Glutamatergic neuron (in vitro differentiated cells): ENCODE results near the gene ALOX5AP. TPM values are rescaled to one million over a fixed set of nuclear protein-coding genes. Genes with fewer than 3 reads are reported as not detected.
"Not testable (repeated sequence)": the region's sequence is repeated elsewhere in the genome, so short reads cannot be mapped to it uniquely, and the experiment has no call there.

ENCODE experiments used
- DNase-seq: peaks from one replicate; pipeline ENCODE4 v3.0.0; 2022
- H3K27ac Mint-ChIP-seq: one replicate; pipeline ENCODE4 v1.8.0; 2020; ENCODE audit warnings: mild to moderate bottlenecking, mixed read lengths, inconsistent platforms; ENCODE audit not compliant: unreplicated experiment
- H3K27me3 Mint-ChIP-seq: one replicate; pipeline ENCODE4 v1.8.0; 2020; ENCODE audit warnings: mild to moderate bottlenecking, moderate library complexity, mixed read lengths, inconsistent platforms; ENCODE audit not compliant: unreplicated experiment
- H3K36me3 Mint-ChIP-seq: one replicate; pipeline ENCODE4 v1.8.0; 2020; ENCODE audit warnings: mild to moderate bottlenecking, mixed read lengths, inconsistent platforms; ENCODE audit not compliant: unreplicated experiment
- H3K4me1 Mint-ChIP-seq: one replicate; pipeline ENCODE4 v1.8.0; 2020; ENCODE audit warnings: mild to moderate bottlenecking, low read depth, mixed read lengths, inconsistent platforms; ENCODE audit not compliant: unreplicated experiment
- H3K4me3 Mint-ChIP-seq: one replicate; pipeline ENCODE4 v1.8.0; 2020; ENCODE audit warnings: mild to moderate bottlenecking, mixed read lengths, inconsistent platforms; ENCODE audit not compliant: unreplicated experiment
- H3K9me3 Mint-ChIP-seq: one replicate; pipeline ENCODE4 v1.8.0; 2020; ENCODE audit warnings: mild to moderate bottlenecking, moderate library complexity, mixed read lengths, inconsistent platforms; ENCODE audit not compliant: unreplicated experiment
- total RNA-seq: library from RNA; stranded (reverse); fragmentation: NEBNext Ultra II Directional; extraction: Animal tissue kit (Norgen Biotek cat#: 25700); gene quantifications from one replicate; pipeline ENCODE4 v1.2.1, GENCODE V29; 2021; ENCODE audit not compliant: unreplicated experiment
- TF ChIP-seq, protein P1 (sequence below): fragments of 200-600 bp; sonication (generic); IDR thresholded peaks from one replicate; pipeline ENCODE4 v1.5.0; 2021; ENCODE audit not compliant: partially characterized antibody, unreplicated experiment

The ALOX5AP gene
- total RNA-seq, 1 donor from 2014 or later: 0.81 TPM

DNA sequence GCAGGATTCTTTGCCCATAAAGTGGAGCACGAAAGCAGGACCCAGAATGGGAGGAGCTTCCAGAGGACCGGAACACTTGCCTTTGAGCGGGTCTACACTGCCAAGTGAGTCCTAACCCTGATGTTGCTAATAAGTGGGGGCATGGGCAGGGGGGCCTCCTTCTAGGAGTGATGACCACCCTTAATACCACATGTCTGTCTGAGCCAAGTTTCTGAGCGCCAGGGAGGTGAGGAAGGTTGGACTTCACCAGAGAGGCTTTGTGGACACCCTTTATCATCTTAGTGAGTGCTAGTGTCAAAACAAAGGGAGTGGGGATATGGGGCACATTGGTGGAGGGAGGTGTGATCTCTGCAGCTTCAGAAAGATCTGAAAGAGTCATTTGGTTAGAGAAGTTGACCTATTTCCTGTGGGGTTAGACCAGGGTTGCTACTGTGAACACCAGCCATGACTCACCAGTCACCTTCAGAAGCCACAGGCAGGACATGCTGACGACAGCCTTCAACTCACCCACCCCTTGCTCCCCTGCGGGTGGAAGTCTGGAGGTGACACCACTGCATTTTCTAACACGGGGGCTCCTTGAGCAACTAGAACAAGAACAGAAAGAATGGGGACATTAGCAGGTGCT lies 8.8 kb downstream of the ALOX5AP start:
- TF ChIP-seq, protein P1, sequence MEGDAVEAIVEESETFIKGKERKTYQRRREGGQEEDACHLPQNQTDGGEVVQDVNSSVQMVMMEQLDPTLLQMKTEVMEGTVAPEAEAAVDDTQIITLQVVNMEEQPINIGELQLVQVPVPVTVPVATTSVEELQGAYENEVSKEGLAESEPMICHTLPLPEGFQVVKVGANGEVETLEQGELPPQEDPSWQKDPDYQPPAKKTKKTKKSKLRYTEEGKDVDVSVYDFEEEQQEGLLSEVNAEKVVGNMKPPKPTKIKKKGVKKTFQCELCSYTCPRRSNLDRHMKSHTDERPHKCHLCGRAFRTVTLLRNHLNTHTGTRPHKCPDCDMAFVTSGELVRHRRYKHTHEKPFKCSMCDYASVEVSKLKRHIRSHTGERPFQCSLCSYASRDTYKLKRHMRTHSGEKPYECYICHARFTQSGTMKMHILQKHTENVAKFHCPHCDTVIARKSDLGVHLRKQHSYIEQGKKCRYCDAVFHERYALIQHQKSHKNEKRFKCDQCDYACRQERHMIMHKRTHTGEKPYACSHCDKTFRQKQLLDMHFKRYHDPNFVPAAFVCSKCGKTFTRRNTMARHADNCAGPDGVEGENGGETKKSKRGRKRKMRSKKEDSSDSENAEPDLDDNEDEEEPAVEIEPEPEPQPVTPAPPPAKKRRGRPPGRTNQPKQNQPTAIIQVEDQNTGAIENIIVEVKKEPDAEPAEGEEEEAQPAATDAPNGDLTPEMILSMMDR: no peak
- Mint-ChIP-seq H3K4me1 (peaks cover 32% of the 10 kb centered on the region), H3K27me3 (peaks cover 7% of the 10 kb centered on the region), H3K9me3 (peaks cover 4% of the 10 kb centered on the region), H3K4me3 (no peak overlapping the region), H3K36me3 (no peaks in the 10 kb centered on the region), H3K27ac (peak overlapping the region; percentile 4)
- no peak for DNase-seq

DNA sequence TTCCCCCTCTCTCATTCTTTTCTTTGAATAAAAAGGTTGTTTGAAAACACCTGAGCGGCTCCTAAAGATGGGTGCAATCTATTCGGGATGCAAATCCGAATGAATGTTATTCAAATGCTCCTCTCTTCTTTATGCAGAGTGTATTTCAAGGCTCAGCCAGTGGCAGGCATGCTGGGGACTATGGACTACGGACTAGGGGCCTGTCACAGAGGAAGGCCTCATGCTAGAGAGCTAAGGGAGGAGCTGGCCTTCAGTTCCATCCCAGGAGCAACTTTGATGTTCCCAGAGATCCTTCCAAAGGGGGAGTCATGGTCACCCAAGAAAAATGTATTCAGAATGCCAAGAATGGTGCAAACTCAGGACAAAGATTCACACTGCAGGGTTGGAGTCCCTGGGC lies 9.3 kb downstream of the ALOX5AP start:
- H3K4me3 Mint-ChIP-seq: no peak overlapping the region
- TF ChIP-seq, protein P1: no peak
- DNase-seq: no peak
- peaks cover 7% of the 10 kb centered on the region for H3K27me3 Mint-ChIP-seq
- peaks cover 4% of the 10 kb centered on the region for H3K9me3 Mint-ChIP-seq
- no peaks in the 10 kb centered on the region for H3K36me3 Mint-ChIP-seq
- no peak overlapping the region for H3K27ac Mint-ChIP-seq
- peaks cover 31% of the 10 kb centered on the region for H3K4me1 Mint-ChIP-seq

- Mint-ChIP-seq H3K4me1 (peaks cover 31% of the 10 kb centered on the region), H3K27ac (peak overlapping the region; percentile 80), H3K4me3 (peak overlapping the region; percentile 14), H3K36me3 (no peaks in the 10 kb centered on the region), H3K9me3 (peaks cover 2% of the 10 kb centered on the region), H3K27me3 (peaks cover 6% of the 10 kb centered on the region)
- TF ChIP-seq, protein P1: no peak
- no peak for DNase-seq
Observed at GRCh38 chr13:30745906-30746686, 10.8 kb downstream of the ALOX5AP start.

GRCh38 chr13:30746791-30747190 lies 11.4 kb downstream of the ALOX5AP start:
- peak; percentile 36 for DNase-seq
- Mint-ChIP-seq H3K4me1 (peaks cover 36% of the 10 kb centered on the region), H3K27ac (peak overlapping the region; percentile 80), H3K4me3 (no peak overlapping the region), H3K9me3 (peaks cover 8% of the 10 kb centered on the region), H3K36me3 (no peaks in the 10 kb centered on the region), H3K27me3 (peaks cover 8% of the 10 kb centered on the region)
- TF ChIP-seq, protein P1: no peak

DNA sequence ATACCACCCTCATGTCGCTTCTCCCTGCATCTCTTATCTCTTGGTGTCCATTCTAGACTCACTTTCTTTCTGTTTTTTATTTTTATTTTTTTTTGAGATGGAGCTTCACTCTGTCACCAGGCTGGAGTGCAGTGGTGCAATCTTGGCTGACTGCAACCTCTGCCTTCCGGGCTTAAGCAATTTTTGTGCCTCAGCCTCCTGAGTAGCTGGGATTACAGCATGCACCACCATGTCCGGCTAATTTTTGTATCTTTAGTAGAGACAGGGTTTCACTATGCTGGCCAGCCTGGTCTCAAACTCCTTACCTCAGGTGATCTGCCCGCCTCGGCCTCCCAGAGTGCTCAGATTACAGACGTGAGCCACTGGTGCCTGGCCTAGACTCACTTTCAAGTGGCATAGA lies 12.5 kb downstream of the ALOX5AP start:
- not testable (repeated sequence) for H3K36me3 Mint-ChIP-seq, H3K27ac Mint-ChIP-seq, H3K4me3 Mint-ChIP-seq, DNase-seq
- peaks cover 16% of the 10 kb centered on the region for H3K27me3 Mint-ChIP-seq
- H3K4me1 Mint-ChIP-seq: peaks cover 45% of the 10 kb centered on the region
- peaks cover 16% of the 10 kb centered on the region for H3K9me3 Mint-ChIP-seq
